Measurements from ENCODE around the gene FBXL19. TPM values are rescaled to one million over a fixed set of nuclear protein-coding genes. Genes with fewer than 3 reads are reported as not detected.

Gene FBXL19
- polyA plus RNA-seq, 2 of the 4 experiments (the other 2 are of a cell fraction): 5.6 to 21.5 TPM

DNA sequence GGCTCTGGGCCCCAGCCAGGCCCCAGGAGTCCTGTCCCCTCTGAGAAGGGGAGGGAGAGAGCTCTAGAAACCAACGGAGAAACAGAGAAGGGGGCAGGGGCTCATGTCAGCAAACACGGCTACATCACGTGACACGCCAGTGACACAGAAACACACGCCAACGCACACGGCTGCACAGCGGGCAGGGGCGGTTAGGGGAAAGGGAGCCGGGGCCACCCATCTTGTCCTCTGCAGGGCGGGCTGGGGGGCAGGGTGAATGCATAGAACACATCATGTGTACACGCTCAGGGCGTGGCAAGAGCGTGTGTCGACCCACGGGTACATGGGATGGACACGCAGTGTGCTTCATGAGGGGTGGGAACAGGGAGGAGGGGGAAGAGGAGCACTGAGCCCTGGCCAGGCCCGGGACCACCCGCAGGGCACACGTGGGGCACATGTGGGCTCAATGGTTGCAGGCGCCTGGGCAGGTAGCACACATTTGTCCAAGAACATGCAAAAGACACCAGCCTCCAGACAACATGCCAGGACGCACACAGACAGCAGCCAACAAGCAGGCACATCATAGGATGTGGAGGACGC lies 66.2 kb downstream of the FBXL19 start:
- FAIRE-seq: no peak
- ChIA-PET CTCF (interaction anchor here (1.0 kb wide), 1 partner anchor 26 kb away, joined by 4 read pairs; no protein-coding TSS in a partner anchor), POLR2A (no interaction called here)
- WGBS (ENCODE audit: missing lambda C conversion rate): 87% methylated on average over 23 of the region's 23 CpGs
- no peak for ATAC-seq
- no peak for DNase-seq (ENCODE audit: low read depth in 1 of 2, low spot score in 1 of 2)
- Histone ChIP-seq H3K27ac (no peak overlapping the region), H3K9me3 (no peaks in the 10 kb centered on the region), H3K4me1 (peaks cover 21% of the 10 kb centered on the region), H3K4me3 (no peak overlapping the region), H3K4me2 (no peak overlapping the region)
- TF ChIP-seq GATA3 (IDR thresholded peaks at IDR 0.05; ENCODE audit: borderline replicate concordance) (no peak), HOXB5 (CRISPR knock-in tag; IDR thresholded peaks at IDR 0.05) (no peak), FOSB (CRISPR knock-in tag; IDR thresholded peaks at IDR 0.05) (no peak), JUNB (IDR thresholded peaks at IDR 0.05) (no peak), ESRRA (IDR thresholded peaks at IDR 0.05; ENCODE audit: borderline replicate concordance, low read length) (no peak), POLR2AphosphoS2 (conservative IDR thresholded peaks at IDR 0.05; ENCODE audit: low read length) (no peak), SMC3 (IDR thresholded peaks at IDR 0.05) (no peak), KDM1A (IDR thresholded peaks at IDR 0.05; ENCODE audit: low read depth) (no peak), ZFP36 (IDR thresholded peaks at IDR 0.05; ENCODE audit: borderline replicate concordance, partially characterized antibody) (no peak), RFX5 (IDR thresholded peaks at IDR 0.05) (no peak)
- TF ChIP-seq, protein P1, sequence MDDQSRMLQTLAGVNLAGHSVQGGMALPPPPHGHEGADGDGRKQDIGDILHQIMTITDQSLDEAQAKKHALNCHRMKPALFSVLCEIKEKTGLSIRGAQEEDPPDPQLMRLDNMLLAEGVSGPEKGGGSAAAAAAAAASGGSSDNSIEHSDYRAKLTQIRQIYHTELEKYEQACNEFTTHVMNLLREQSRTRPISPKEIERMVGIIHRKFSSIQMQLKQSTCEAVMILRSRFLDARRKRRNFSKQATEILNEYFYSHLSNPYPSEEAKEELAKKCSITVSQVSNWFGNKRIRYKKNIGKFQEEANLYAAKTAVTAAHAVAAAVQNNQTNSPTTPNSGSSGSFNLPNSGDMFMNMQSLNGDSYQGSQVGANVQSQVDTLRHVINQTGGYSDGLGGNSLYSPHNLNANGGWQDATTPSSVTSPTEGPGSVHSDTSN (IDR thresholded peaks at IDR 0.05): no peak
- TF ChIP-seq, protein P2, sequence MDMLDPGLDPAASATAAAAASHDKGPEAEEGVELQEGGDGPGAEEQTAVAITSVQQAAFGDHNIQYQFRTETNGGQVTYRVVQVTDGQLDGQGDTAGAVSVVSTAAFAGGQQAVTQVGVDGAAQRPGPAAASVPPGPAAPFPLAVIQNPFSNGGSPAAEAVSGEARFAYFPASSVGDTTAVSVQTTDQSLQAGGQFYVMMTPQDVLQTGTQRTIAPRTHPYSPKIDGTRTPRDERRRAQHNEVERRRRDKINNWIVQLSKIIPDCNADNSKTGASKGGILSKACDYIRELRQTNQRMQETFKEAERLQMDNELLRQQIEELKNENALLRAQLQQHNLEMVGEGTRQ (IDR thresholded peaks at IDR 0.05): no peak

DNA sequence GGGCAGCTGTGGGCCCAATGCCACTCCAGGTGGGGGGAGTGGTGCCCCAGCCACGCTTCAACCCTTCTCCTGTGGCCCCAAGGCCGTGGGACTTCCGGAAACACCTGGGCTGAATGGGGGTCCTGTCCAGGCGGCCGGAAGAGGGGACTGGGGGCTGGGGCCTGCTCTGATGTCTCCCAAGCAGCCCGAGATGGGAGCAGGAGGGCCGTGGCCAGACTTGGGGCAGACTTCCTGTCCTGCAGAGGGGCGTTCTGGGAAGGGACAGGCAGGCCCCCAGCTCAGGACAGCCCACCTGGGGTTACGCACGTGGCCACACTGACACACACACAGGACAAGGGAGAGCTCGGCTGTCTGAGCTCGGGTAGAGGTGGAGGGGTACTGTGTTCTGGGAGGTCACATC lies 66.7 kb downstream of the FBXL19 start:
- WGBS (ENCODE audit: missing lambda C conversion rate): 87% methylated on average over 9 of the region's 12 CpGs
- no peak overlapping the region; a peak in 1 of 6 replicates for H3K27ac ChIP-seq
- ATAC-seq (no peak), DNase-seq (ENCODE audit: low read depth in 1 of 2, low spot score in 1 of 2) (no peak), FAIRE-seq (no peak)
- TF ChIP-seq ESRRA (IDR thresholded peaks at IDR 0.05; ENCODE audit: borderline replicate concordance, low read length) (no peak), NPAS2 (CRISPR knock-in tag; IDR thresholded peaks at IDR 0.05; ENCODE audit: borderline replicate concordance) (no peak), FOXS1 (CRISPR knock-in tag; IDR thresholded peaks at IDR 0.05) (no peak), ZSCAN20 (CRISPR knock-in tag; IDR thresholded peaks at IDR 0.05) (no peak), EHMT2 (IDR thresholded peaks at IDR 0.05; ENCODE audit: low read depth) (no peak), MYC (IDR thresholded peaks at IDR 0.05; ENCODE audit: borderline replicate concordance, low read length) (no peak), RARB (CRISPR knock-in tag; IDR thresholded peaks at IDR 0.05) (no peak), HOXB13 (CRISPR knock-in tag; IDR thresholded peaks at IDR 0.05; ENCODE audit: low read depth) (no peak)
- TF ChIP-seq, protein P3, sequence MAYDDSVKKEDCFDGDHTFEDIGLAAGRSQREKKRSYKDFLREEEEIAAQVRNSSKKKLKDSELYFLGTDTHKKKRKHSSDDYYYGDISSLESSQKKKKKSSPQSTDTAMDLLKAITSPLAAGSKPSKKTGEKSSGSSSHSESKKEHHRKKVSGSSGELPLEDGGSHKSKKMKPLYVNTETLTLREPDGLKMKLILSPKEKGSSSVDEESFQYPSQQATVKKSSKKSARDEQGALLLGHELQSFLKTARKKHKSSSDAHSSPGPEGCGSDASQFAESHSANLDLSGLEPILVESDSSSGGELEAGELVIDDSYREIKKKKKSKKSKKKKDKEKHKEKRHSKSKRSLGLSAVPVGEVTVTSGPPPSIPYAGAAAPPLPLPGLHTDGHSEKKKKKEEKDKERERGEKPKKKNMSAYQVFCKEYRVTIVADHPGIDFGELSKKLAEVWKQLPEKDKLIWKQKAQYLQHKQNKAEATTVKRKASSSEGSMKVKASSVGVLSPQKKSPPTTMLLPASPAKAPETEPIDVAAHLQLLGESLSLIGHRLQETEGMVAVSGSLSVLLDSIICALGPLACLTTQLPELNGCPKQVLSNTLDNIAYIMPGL (CRISPR knock-in tag; IDR thresholded peaks at IDR 0.05; ENCODE audit: borderline replicate concordance): no peak
- TF ChIP-seq, protein P4, sequence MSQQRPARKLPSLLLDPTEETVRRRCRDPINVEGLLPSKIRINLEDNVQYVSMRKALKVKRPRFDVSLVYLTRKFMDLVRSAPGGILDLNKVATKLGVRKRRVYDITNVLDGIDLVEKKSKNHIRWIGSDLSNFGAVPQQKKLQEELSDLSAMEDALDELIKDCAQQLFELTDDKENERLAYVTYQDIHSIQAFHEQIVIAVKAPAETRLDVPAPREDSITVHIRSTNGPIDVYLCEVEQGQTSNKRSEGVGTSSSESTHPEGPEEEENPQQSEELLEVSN (IDR thresholded peaks at IDR 0.05; ENCODE audit: borderline replicate concordance, low read depth): no peak
- TF ChIP-seq, protein P5, sequence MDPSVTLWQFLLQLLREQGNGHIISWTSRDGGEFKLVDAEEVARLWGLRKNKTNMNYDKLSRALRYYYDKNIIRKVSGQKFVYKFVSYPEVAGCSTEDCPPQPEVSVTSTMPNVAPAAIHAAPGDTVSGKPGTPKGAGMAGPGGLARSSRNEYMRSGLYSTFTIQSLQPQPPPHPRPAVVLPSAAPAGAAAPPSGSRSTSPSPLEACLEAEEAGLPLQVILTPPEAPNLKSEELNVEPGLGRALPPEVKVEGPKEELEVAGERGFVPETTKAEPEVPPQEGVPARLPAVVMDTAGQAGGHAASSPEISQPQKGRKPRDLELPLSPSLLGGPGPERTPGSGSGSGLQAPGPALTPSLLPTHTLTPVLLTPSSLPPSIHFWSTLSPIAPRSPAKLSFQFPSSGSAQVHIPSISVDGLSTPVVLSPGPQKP (IDR thresholded peaks at IDR 0.05; ENCODE audit: low read depth, low read length): no peak
- ChIA-PET POLR2A (no interaction called here), CTCF (interaction anchor here (1.0 kb wide), 1 partner anchor 27 kb away, joined by 4 read pairs; no protein-coding TSS in a partner anchor)
- H3K4me2 ChIP-seq: no peak overlapping the region
- peaks cover 23% of the 10 kb centered on the region for H3K4me1 ChIP-seq
- H3K9me3 ChIP-seq: no peaks in the 10 kb centered on the region
- no peak overlapping the region for H3K4me3 ChIP-seq

All from A549 (cell line).